ENCODE measurements around the gene BABAM2.

Gene BABAM2

GRCh38 chr2:28173377-28173776 is 282.8 kb downstream of the BABAM2 start:
- DNase-seq (ENCODE audit: low read depth) = no peak
- TF ChIP-seq, protein P1, sequence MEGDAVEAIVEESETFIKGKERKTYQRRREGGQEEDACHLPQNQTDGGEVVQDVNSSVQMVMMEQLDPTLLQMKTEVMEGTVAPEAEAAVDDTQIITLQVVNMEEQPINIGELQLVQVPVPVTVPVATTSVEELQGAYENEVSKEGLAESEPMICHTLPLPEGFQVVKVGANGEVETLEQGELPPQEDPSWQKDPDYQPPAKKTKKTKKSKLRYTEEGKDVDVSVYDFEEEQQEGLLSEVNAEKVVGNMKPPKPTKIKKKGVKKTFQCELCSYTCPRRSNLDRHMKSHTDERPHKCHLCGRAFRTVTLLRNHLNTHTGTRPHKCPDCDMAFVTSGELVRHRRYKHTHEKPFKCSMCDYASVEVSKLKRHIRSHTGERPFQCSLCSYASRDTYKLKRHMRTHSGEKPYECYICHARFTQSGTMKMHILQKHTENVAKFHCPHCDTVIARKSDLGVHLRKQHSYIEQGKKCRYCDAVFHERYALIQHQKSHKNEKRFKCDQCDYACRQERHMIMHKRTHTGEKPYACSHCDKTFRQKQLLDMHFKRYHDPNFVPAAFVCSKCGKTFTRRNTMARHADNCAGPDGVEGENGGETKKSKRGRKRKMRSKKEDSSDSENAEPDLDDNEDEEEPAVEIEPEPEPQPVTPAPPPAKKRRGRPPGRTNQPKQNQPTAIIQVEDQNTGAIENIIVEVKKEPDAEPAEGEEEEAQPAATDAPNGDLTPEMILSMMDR (IDR thresholded peaks at IDR 0.05; ENCODE audit: low read depth, low read length, missing control alignments) = no peak
- H3K4me3 ChIP-seq (ENCODE audit: low read depth, low read length) = no peak overlapping the region

DNA sequence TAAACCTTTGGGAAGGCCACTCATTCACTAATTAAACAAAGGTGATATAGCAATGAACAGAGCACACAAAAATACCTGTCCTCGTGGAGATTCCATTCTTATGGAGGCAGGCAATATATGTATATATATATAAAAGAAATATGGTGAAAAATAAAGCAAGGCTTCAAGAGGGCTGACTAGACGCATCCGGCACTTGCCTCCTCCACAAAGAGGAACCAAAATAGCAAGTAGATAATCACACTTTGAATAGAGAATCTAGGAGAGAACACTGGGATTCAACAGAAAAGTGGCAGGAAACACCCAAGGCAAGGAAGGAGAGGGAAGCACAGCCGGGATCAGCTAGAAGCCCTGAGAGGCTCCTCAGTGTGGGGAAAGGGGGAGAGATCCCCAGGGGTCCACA is 283.7 kb downstream of the BABAM2 start:
- H3K4me3 ChIP-seq (ENCODE audit: low read depth, low read length) = no peak overlapping the region
- TF ChIP-seq, protein P1 (IDR thresholded peaks at IDR 0.05; ENCODE audit: low read depth, low read length, missing control alignments) = no peak
- no peak for DNase-seq (ENCODE audit: low read depth)

DNA sequence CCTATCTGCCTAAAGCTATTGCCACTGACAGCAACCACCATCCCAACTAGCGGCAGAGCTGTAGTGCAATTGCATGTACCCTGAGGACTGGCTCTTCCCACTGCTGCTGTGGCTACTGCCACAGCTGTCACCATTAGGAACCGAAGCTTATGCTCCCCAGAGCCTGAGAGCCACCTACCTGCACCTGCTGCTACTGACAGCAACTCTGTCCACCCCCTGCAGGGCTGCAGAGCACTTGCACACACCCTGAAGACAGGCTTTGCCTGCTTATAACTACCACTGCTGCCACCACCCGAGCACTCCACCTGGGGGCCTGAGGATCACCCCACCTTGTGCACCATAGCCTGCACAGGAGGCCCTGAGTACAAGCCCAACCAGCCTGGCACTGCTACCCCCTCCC is 284.5 kb downstream of the BABAM2 start:
- TF ChIP-seq, protein P1 (IDR thresholded peaks at IDR 0.05; ENCODE audit: low read depth, low read length, missing control alignments) = peak; percentile 1
- no peak for DNase-seq (ENCODE audit: low read depth)
- H3K4me3 ChIP-seq (ENCODE audit: low read depth, low read length) = no peak overlapping the region

GRCh38 chr2:28178946-28179345 is 288.4 kb downstream of the BABAM2 start:
- no peak for DNase-seq (ENCODE audit: low read depth)
- TF ChIP-seq, protein P1 (IDR thresholded peaks at IDR 0.05; ENCODE audit: low read depth, low read length, missing control alignments) = no peak
- H3K4me3 ChIP-seq (ENCODE audit: low read depth, low read length) = no peak overlapping the region

DNA sequence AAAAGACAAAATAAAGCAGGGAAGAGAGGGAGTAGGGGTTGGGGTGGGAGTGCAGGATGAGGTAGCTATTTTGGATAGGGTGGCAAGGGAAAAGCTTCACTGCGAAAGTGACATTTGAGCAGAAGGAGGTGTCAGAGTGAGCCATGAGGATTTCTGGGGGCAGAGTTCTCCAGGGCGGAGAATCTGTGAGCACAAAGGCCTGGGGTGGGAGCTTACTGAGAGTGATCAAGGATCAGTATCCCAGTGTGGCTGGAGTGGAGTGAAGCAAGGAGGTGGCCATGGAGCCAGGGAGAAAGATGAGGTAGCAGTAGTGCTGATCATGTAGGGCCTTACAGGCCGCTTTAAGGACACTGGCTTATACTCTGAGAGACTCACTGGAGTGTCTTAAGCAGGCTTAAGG is 291.3 kb downstream of the BABAM2 start:
- no peak overlapping the region for H3K4me3 ChIP-seq (ENCODE audit: low read depth, low read length)
- TF ChIP-seq, protein P1 (IDR thresholded peaks at IDR 0.05; ENCODE audit: low read depth, low read length, missing control alignments) = no peak
- DNase-seq (ENCODE audit: low read depth) = no peak

GRCh38 chr2:28182348-28182747 is 291.8 kb downstream of the BABAM2 start:
- H3K4me3 ChIP-seq (ENCODE audit: low read depth, low read length) = no peak overlapping the region
- TF ChIP-seq, protein P1 (IDR thresholded peaks at IDR 0.05; ENCODE audit: low read depth, low read length, missing control alignments) = no peak
- DNase-seq (ENCODE audit: low read depth) = no peak

DNA sequence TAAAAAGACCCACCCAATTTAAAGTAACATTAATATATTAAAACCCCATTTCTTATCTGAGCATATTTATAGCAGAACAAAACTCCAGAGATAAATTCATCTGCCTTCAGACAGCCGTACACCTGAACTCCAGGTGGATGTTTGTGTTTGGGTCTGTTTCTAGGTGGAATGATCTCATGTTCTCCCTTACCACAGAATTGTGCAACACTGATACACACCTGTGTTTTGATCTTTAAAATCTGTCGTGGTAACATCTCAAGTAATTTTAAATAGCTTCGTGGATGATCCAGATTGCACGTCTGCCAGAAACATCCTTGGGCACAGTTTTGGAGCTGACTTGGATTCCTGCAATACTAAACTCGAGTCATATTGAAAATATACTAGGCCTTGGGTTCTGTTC is 294.6 kb downstream of the BABAM2 start:
- DNase-seq (ENCODE audit: low read depth) = no peak
- H3K4me3 ChIP-seq (ENCODE audit: low read depth, low read length) = no peak overlapping the region
- TF ChIP-seq, protein P1 (IDR thresholded peaks at IDR 0.05; ENCODE audit: low read depth, low read length, missing control alignments) = no peak
